Adrenal gland (tissue), 12 donors: ENCODE results near the gene ZNF521. TPM values are rescaled to one million over a fixed set of nuclear protein-coding genes. Genes with fewer than 3 reads are reported as not detected.

Experiments used
- DNase-seq, 7 donors: peaks; one replicate each; pipeline ENCODE4 v3.0.0-alpha.2; 2019 to 2020
- H3K27ac ChIP-seq, 5 donors: fragments of 200-600 bp; sonication (generic) in 4 of 5; 1 replicate in 3 of 5; 2 replicates in 2 of 5; pipeline versions ENCODE4 v1.5.1 to v1.8.0; 2016 to 2020; ENCODE audit warnings: mild to moderate bottlenecking in 1 of 5
- H3K27me3 ChIP-seq: fragments of 200-600 bp; 2 replicates; pipeline ENCODE4 v1.8.0; 2021
- H3K36me3 ChIP-seq, 2 donors: fragments of 200-600 bp; replicated peaks in 1 of 2; 1 replicate in 1 of 2; 2 replicates in 1 of 2; pipeline versions ENCODE4 v1.5.1 to v1.8.0; 2018 to 2022
- H3K4me1 ChIP-seq, 2 donors: fragments of 200-600 bp; replicated peaks in 1 of 2; 1 replicate in 1 of 2; 2 replicates in 1 of 2; pipeline versions ENCODE4 v1.5.1 to v1.8.0; 2018 to 2021
- H3K4me3 ChIP-seq, 4 donors: fragments of 200-600 bp; sonication (generic) in 3 of 4; one replicate each; pipeline ENCODE4 v1.5.1; 2016 to 2018
- H3K9me3 ChIP-seq, 3 donors: fragments of 200-600 bp; sonication (generic) in 1 of 3; replicated peaks in 1 of 3; 1 replicate in 2 of 3; 2 replicates in 1 of 3; pipeline versions ENCODE4 v1.5.1 to v1.8.0; 2016 to 2021
- POLR2A ChIP-seq, 2 donors: fragments of 450-650 bp; IDR thresholded peaks; one replicate each; pipeline ENCODE4 v1.6.1; 2017; ENCODE audit warnings: antibody characterized with exemption in 2 of 2, mild to moderate bottlenecking in 2 of 2, moderate library complexity in 1 of 2
- WGBS, 4 donors: extraction: QIAGEN DNeasy Blood & Tissue Kit in 2 of 4; methylation state at CpG; one replicate each; pipeline versions ENCODE4 v1.1.5 to v1.1.7; 2013 to 2017; 5-methylcytosine and 5-hydroxymethylcytosine counted together
- intact Hi-C, 2 donors: fragments of 100-400 bp; cut with DNase I; formaldehyde crosslinking; loops; one replicate each; pipeline versions ENCODE4 v1.14.1 to v1.15.0; 2022 to 2023
- polyA plus RNA-seq, 3 donors: library from polyadenylated mRNA; stranded (reverse); fragments of 200-250 nt in 2 of 3; fragments of 350-450 nt in 1 of 3; fragmentation: Illumina TruSeq in 1 of 3; extraction: RNeasy Lipid Tissue Mini Kit (QIAGEN cat#74804) in 1 of 3; gene quantifications; one replicate each; pipeline ENCODE4 v1.2.3, GENCODE V29; 2013 to 2014
- total RNA-seq, 9 donors: library from RNA; depleted of rRNA in 4 of 9; stranded (reverse); fragments of >200 nt in 4 of 9; fragments of 120-200 nt in 1 of 9; fragmentation: NEBNext Ultra II Directional in 1 of 9; extraction: Animal tissue kit (Norgen Biotek cat#: 25700) in 1 of 9; gene quantifications; one replicate each; pipeline versions ENCODE4 v1.1.0 to v1.2.4, GENCODE V29; 2013 to 2023
- TF ChIP-seq, protein P1 (sequence below), 6 experiments: fragments of 450-650 bp in 4 of 6; fragments of 200-600 bp in 2 of 6; sonication (generic) in 1 of 6; IDR thresholded peaks; 1 replicate in 5 of 6; 2 replicates in 1 of 6; pipeline versions ENCODE4 v1.5.1 to v1.8.0; 2016 to 2021; ENCODE audit warnings: antibody characterized with exemption in 6 of 6, mild to moderate bottlenecking in 2 of 6, moderate library complexity in 1 of 6
- donor health status: healthy with polysubstance abuse.
- donor health status: Bipolar disorder and iron deficiency.
- donor health status: DM: yes; HTN: yes; CAD: no.
- donor health status: DM: no; HTN: no; CAD: no.
- donor health status: DM: no; HTN: no; CAD: no.
- donor health status: DM: yes; HTN: yes; CAD: no.

ZNF521 gene
- total and polyA plus RNA-seq, 12 donors, result 3.7 to 270 (median 43.0) TPM

DNA sequence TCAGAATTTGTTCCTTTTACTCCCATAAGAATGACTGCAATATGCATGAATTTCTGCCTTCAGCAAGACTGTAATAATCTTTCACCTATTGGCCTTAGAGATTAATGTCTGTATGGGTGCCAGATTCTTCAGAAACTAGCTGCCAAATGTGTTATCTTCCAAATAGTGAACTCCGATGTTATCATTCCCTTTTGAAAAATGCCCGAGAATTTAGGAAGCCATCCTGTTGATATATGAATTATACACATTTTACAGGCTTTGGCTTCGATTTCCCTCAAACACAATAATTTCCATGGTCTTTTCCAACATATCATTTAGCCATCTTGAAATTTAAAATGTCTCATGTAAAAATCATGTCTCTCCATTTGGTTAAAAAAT lies 101.5 kb downstream of the ZNF521 start:
- intact Hi-C loops, result no loop called here
- no peak for TF ChIP-seq POLR2A (IDR thresholded peaks at IDR 0.05)
- TF ChIP-seq, protein P1, sequence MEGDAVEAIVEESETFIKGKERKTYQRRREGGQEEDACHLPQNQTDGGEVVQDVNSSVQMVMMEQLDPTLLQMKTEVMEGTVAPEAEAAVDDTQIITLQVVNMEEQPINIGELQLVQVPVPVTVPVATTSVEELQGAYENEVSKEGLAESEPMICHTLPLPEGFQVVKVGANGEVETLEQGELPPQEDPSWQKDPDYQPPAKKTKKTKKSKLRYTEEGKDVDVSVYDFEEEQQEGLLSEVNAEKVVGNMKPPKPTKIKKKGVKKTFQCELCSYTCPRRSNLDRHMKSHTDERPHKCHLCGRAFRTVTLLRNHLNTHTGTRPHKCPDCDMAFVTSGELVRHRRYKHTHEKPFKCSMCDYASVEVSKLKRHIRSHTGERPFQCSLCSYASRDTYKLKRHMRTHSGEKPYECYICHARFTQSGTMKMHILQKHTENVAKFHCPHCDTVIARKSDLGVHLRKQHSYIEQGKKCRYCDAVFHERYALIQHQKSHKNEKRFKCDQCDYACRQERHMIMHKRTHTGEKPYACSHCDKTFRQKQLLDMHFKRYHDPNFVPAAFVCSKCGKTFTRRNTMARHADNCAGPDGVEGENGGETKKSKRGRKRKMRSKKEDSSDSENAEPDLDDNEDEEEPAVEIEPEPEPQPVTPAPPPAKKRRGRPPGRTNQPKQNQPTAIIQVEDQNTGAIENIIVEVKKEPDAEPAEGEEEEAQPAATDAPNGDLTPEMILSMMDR (IDR thresholded peaks at IDR 0.05), result no peak
- WGBS, 4 donors, result 30 to 40% (median 36%) methylated on average over 3 of the region's 3 CpGs

DNA sequence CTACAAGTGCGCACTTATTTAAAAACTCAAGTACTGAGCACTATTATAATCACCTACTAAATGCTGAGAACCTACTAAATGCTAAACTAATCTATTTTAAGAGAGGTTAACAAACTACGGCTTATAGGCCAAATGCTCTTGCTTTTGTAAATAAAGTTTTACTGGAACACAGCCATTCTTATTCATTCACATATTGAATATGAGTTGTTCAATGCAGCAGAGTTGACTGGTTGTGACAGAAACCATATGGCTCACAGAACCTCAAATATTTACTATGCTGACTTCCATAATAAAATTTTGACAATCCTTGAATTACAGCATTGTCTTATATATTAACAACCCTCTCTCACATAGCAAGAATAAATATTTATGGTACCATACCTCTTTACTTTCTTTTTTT lies 103.2 kb downstream of the ZNF521 start:
- H3K36me3 ChIP-seq, result no peaks in the 10 kb centered on the region
- WGBS, 4 donors, result 92 to 95% (median 93%) methylated on average over 2 of the region's 2 CpGs
- H3K4me3 ChIP-seq, result no peak overlapping the region
- peaks cover 0 to 4% of the 10 kb centered on the region in 2 donors for H3K4me1 ChIP-seq
- intact Hi-C loops, result no loop called here
- no peak overlapping the region for H3K27ac ChIP-seq
- no peaks in the 10 kb centered on the region for H3K9me3 ChIP-seq
- TF ChIP-seq, protein P1 (IDR thresholded peaks at IDR 0.05), result no peak
- TF ChIP-seq POLR2A (IDR thresholded peaks at IDR 0.05), result no peak
- DNase-seq, result no peak
- no peaks in the 10 kb centered on the region for H3K27me3 ChIP-seq

More for the DNA sequence above, 101.5 kb downstream of the ZNF521 start:
- no peaks in the 10 kb centered on the region for H3K27me3 ChIP-seq
- H3K4me3 ChIP-seq, result no peak overlapping the region
- H3K4me1 ChIP-seq, result peaks cover 0 to 4% of the 10 kb centered on the region in 2 donors
- no peaks in the 10 kb centered on the region for H3K36me3 ChIP-seq
- DNase-seq, result no peak
- H3K9me3 ChIP-seq, result no peaks in the 10 kb centered on the region
- no peak overlapping the region for H3K27ac ChIP-seq

DNA sequence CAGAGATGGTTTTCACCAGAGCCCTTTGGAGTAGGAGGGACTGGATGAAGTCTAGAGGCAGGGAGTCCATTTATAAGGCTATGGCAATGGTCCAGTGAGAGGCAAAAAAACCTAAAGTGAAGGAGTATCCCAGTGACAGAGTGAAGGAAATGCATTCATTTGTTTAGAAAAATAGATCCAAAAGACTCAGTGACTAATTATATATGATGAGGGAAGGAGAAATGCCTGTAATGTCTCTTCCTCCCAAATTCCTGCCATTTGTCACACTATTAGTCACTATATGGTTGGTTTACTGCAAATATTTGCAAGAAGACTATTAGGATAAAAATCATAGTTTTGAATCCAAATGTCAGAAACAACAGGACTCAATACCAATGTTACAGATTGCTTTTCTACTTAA lies 104.2 kb downstream of the ZNF521 start:
- Histone ChIP-seq H3K9me3 (no peaks in the 10 kb centered on the region), H3K27ac (no peak overlapping the region), H3K4me3 (no peak overlapping the region), H3K36me3 (no peaks in the 10 kb centered on the region), H3K27me3 (no peaks in the 10 kb centered on the region), H3K4me1 (peaks cover 0 to 4% of the 10 kb centered on the region in 2 donors)
- TF ChIP-seq, protein P1 (IDR thresholded peaks at IDR 0.05), result no peak
- TF ChIP-seq POLR2A (IDR thresholded peaks at IDR 0.05), result no peak
- intact Hi-C loops, result no loop called here
- no peak for DNase-seq

DNA sequence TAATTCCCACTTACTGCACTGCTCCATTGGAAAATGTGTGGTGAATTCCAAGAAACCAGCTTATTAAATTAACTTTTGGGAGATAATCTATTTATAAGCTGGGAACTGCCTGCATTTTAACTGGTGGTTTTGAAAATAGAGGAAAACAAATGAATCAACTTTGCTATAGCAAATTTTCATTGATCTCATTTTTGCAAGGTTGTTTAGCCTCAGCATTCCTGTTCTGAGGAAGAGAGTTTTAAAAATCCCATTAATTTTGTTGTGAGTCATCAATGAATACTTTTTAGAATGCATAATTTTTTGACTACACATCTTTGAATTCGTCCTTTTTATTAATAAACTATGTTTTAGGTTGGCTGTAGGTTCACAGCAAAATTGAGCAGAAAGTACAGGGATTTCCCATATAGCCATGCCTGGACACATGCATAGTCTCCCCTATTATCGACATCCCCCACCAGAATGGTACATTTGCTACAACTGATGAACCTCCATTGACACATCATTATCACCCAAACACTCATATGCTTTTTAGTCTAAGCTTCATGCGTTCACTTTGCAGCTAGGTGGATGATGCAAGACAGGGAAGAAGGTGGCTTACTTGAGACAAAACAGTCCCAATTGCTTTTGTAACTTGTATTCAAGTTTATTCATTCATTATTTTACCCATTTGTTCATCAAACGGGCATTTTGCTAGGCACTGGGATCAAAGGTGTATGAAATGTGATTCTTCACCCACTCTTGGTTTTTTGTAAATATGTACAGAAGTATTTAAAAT lies 106.9 kb downstream of the ZNF521 start:
- H3K27me3 ChIP-seq, result no peaks in the 10 kb centered on the region
- H3K4me3 ChIP-seq, result no peak overlapping the region
- H3K9me3 ChIP-seq, result no peaks in the 10 kb centered on the region
- H3K27ac ChIP-seq, result no peak overlapping the region
- intact Hi-C loops, result no loop called here
- TF ChIP-seq, protein P1 (IDR thresholded peaks at IDR 0.05), result no peak
- TF ChIP-seq POLR2A (IDR thresholded peaks at IDR 0.05), result no peak
- H3K4me1 ChIP-seq, result no peaks in the 10 kb centered on the region
- H3K36me3 ChIP-seq, result no peaks in the 10 kb centered on the region
- no peak for DNase-seq
- 73 to 82% (median 78%) methylated on average over 4 of the region's 4 CpGs for WGBS, 4 donors
